Adrenal gland (tissue), 5 donors: Measurements from ENCODE around the gene EFS.

Experiments
- POLR2A ChIP-seq, 2 donors: fragments of 450-650 bp; IDR thresholded peaks; one replicate each; pipeline ENCODE4 v1.6.1; 2017; ENCODE audit warnings: antibody characterized with exemption in 2 of 2, mild to moderate bottlenecking in 2 of 2, moderate library complexity in 1 of 2
- TF ChIP-seq, protein P1 (sequence below), 6 experiments: fragments of 450-650 bp in 4 of 6; fragments of 200-600 bp in 2 of 6; sonication (generic) in 1 of 6; IDR thresholded peaks; 1 replicate in 5 of 6; 2 replicates in 1 of 6; pipeline versions ENCODE4 v1.5.1 to v1.8.0; 2016 to 2021; ENCODE audit warnings: antibody characterized with exemption in 6 of 6, mild to moderate bottlenecking in 2 of 6, moderate library complexity in 1 of 6
- donor health status: DM: no; HTN: no; CAD: no.

GRCh38 chr14:23407516-23408306, 42.7 kb upstream of the EFS start, which contains the start of gene MYH6:
- TF ChIP-seq, protein P1, sequence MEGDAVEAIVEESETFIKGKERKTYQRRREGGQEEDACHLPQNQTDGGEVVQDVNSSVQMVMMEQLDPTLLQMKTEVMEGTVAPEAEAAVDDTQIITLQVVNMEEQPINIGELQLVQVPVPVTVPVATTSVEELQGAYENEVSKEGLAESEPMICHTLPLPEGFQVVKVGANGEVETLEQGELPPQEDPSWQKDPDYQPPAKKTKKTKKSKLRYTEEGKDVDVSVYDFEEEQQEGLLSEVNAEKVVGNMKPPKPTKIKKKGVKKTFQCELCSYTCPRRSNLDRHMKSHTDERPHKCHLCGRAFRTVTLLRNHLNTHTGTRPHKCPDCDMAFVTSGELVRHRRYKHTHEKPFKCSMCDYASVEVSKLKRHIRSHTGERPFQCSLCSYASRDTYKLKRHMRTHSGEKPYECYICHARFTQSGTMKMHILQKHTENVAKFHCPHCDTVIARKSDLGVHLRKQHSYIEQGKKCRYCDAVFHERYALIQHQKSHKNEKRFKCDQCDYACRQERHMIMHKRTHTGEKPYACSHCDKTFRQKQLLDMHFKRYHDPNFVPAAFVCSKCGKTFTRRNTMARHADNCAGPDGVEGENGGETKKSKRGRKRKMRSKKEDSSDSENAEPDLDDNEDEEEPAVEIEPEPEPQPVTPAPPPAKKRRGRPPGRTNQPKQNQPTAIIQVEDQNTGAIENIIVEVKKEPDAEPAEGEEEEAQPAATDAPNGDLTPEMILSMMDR (IDR thresholded peaks at IDR 0.05): no peak
- TF ChIP-seq POLR2A (IDR thresholded peaks at IDR 0.05): no peak
